ENCODE measurements around the gene DGCR6.
"Not testable (repeated sequence)": the region's sequence is repeated elsewhere in the genome, so short reads cannot be mapped to it uniquely, and the experiment has no call there.

The DGCR6 gene

DNA sequence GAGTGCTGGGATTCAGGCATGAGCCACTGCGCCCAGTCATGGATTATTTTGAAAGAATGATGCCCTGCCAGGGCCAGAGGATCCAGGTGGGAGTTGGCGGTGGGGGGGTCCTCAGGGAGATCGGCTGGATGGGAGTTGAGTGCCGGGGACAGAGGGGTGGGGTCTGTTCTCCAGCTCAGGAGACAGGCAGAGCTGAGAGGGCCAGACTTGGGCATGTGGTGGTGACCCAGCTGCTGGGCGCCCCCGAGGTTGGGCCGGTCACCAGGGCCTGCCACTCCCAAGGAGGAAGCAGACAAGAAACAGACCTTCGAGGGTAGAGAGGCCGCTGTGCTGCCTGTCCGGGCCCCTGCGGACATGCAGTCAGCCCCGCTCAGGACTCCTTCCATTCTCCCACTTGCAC is 41.8 kb downstream of the DGCR6 start:
- ChIA-PET POLR2A (ENCODE audit: low non-redundant PET) (no interaction called here), CTCF (no interaction called here)
- TF ChIP-seq, protein P1, sequence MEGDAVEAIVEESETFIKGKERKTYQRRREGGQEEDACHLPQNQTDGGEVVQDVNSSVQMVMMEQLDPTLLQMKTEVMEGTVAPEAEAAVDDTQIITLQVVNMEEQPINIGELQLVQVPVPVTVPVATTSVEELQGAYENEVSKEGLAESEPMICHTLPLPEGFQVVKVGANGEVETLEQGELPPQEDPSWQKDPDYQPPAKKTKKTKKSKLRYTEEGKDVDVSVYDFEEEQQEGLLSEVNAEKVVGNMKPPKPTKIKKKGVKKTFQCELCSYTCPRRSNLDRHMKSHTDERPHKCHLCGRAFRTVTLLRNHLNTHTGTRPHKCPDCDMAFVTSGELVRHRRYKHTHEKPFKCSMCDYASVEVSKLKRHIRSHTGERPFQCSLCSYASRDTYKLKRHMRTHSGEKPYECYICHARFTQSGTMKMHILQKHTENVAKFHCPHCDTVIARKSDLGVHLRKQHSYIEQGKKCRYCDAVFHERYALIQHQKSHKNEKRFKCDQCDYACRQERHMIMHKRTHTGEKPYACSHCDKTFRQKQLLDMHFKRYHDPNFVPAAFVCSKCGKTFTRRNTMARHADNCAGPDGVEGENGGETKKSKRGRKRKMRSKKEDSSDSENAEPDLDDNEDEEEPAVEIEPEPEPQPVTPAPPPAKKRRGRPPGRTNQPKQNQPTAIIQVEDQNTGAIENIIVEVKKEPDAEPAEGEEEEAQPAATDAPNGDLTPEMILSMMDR (conservative IDR thresholded peaks at IDR 0.05; ENCODE audit: low read depth) = no peak
- no peak overlapping the region for H3K27ac ChIP-seq
- DNase-seq (ENCODE audit: low spot score) = no peak

GRCh38 chr22:18950141-18950540 is 44.0 kb downstream of the DGCR6 start:
- TF ChIP-seq, protein P1 (conservative IDR thresholded peaks at IDR 0.05; ENCODE audit: low read depth) = no peak
- H3K27ac ChIP-seq = no peak overlapping the region
- no peak for DNase-seq (ENCODE audit: low spot score)
- CTCF ChIA-PET = no interaction called here
- POLR2A ChIA-PET (ENCODE audit: low non-redundant PET) = no interaction called here

DNA sequence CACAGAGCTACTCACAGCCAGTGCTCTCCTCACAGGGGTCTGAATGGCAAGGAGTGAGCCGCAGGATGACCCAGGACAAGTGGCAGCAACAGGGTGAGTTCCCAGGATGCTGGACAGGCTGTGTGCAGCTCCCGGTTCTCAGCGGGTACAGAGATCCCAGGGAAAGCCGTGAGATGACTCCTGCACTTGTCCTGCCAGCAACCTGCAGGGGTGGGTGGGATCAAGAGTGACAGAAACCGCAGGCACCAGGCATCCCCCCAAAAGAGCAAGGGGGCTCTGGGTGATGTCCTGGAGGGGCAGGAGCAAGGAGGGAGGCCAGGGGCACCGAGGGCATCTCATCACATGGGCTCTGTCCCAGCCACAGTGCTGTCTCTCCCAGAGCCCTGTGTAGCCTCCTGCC is 45.9 kb downstream of the DGCR6 start:
- no peak for DNase-seq (ENCODE audit: low spot score)
- POLR2A ChIA-PET (ENCODE audit: low non-redundant PET) = no interaction called here
- CTCF ChIA-PET = no interaction called here
- TF ChIP-seq, protein P1 (conservative IDR thresholded peaks at IDR 0.05; ENCODE audit: low read depth) = no peak
- H3K27ac ChIP-seq = no peak overlapping the region

DNA sequence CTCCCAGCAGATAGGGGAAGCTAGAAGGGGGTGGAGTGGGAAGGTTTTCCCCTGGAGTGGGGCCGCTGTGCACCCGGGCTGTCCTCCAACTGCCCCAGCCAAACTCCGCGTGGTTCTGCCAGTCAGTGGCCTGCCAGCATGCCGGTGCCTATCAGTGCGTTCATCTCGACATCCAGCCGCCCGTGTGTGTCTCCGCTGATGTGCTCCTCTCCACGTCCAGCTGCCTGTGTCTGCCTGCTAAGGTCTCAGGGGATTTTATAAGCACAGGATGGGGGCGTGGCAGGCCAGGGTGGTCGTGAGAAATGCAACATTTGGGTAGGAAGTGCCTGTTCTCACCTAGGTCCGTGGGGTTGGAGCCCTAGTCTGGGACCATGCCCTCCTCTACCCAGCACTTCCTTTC is 47.0 kb downstream of the DGCR6 start:
- CTCF ChIA-PET; POLR2A ChIA-PET (ENCODE audit: low non-redundant PET); DNase-seq (ENCODE audit: low spot score); H3K27ac ChIP-seq: not testable (repeated sequence)

GRCh38 chr22:18954303-18954989 is 48.3 kb downstream of the DGCR6 start:
- DNase-seq (ENCODE audit: low spot score) = peak; percentile 36
- TF ChIP-seq, protein P1 (conservative IDR thresholded peaks at IDR 0.05; ENCODE audit: low read depth) = peak; percentile 59
- POLR2A ChIA-PET (ENCODE audit: low non-redundant PET); H3K27ac ChIP-seq: not testable (repeated sequence)
- CTCF ChIA-PET = interaction anchor here (0.6 kb wide), 1 partner anchor 318 kb away, joined by 3 read pairs; no protein-coding TSS in a partner anchor

DNA sequence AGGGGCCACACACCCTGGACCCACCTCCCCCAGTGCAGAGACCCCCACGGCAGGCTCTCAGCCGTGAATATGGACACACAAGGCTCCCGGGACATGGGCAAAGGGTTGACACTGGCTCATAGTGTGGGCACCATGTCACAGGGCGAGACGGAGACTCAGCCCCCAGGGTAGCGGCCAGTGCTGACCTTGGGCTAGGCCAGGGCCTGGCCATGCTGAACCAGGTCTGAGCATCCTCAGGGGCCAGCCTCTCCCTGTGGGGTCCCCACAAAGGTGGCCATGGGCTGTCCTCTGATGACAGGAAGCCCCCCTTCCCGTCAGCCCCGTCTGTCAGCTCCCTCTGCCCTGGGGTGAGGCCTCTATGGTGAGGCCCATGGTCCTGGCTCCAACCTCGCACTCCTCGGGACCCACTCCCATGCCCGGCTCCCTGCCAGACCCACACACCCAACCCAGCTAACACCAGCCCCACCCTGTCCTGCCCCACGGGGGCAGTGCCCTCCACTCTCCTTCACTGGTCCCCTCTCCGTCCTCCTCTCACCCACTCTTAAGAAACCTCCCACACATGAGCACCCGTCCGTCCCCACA is 49.0 kb downstream of the DGCR6 start:
- TF ChIP-seq, protein P1 (conservative IDR thresholded peaks at IDR 0.05; ENCODE audit: low read depth) = no peak
- no peak overlapping the region for H3K27ac ChIP-seq
- CTCF ChIA-PET = no interaction called here
- POLR2A ChIA-PET (ENCODE audit: low non-redundant PET) = no interaction called here
- no peak for DNase-seq (ENCODE audit: low spot score)

- no peak for DNase-seq (ENCODE audit: low spot score)
Observed at GRCh38 chr22:18955696-18956095, 49.6 kb downstream of the DGCR6 start.

GRCh38 chr22:18956121-18956895 is 50.2 kb downstream of the DGCR6 start:
- CTCF ChIA-PET = interaction anchor here (0.6 kb wide), 1 partner anchor 199 kb away, joined by 3 read pairs; no protein-coding TSS in a partner anchor
- POLR2A ChIA-PET (ENCODE audit: low non-redundant PET); DNase-seq (ENCODE audit: low spot score); H3K27ac ChIP-seq: not testable (repeated sequence)

More at GRCh38 chr22:18955696-18956095, 49.6 kb downstream of the DGCR6 start:
- TF ChIP-seq, protein P1 (conservative IDR thresholded peaks at IDR 0.05; ENCODE audit: low read depth) = no peak
- no peak overlapping the region for H3K27ac ChIP-seq
- POLR2A ChIA-PET (ENCODE audit: low non-redundant PET) = no interaction called here
- CTCF ChIA-PET = no interaction called here

DNA sequence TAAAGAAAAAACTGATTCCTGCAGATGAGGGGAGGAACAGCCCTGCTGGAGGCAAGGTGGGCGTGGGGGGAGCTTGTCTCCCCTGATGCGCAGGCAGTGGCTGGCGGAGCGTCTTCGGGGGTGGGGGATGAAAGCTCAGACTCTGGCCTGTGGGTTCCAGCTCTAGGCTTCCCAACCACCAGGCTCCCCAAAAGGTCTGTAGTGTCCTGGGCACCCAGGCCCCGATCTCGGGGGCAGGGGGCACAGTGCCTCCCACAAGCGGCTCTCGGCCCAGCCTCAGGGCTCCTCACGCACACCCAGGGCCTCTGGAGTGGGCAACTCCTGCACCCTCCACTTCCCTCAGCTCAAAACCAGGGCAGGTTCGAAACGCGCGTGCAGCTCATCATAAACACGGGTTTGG is 50.8 kb downstream of the DGCR6 start:
- CTCF ChIA-PET = interaction anchor here (0.6 kb wide), 1 partner anchor 198 kb away, joined by 3 read pairs; no protein-coding TSS in a partner anchor
- POLR2A ChIA-PET (ENCODE audit: low non-redundant PET); DNase-seq (ENCODE audit: low spot score); H3K27ac ChIP-seq: not testable (repeated sequence)
